Measurements from ENCODE around the gene ISL2. TPM values are rescaled to one million over a fixed set of nuclear protein-coding genes. Genes with fewer than 3 reads are reported as not detected.

Gene ISL2
- total RNA-seq, 2 donors from 2014 or later = 0.77 to 2.4 TPM

- intact Hi-C loops (cut with DNase I) = no loop called here
- no peak for TF ChIP-seq POLR2A (IDR thresholded peaks at IDR 0.05)
- no peak for TF ChIP-seq POLR2AphosphoS5 (IDR thresholded peaks at IDR 0.05)
- TF ChIP-seq, protein P1, sequence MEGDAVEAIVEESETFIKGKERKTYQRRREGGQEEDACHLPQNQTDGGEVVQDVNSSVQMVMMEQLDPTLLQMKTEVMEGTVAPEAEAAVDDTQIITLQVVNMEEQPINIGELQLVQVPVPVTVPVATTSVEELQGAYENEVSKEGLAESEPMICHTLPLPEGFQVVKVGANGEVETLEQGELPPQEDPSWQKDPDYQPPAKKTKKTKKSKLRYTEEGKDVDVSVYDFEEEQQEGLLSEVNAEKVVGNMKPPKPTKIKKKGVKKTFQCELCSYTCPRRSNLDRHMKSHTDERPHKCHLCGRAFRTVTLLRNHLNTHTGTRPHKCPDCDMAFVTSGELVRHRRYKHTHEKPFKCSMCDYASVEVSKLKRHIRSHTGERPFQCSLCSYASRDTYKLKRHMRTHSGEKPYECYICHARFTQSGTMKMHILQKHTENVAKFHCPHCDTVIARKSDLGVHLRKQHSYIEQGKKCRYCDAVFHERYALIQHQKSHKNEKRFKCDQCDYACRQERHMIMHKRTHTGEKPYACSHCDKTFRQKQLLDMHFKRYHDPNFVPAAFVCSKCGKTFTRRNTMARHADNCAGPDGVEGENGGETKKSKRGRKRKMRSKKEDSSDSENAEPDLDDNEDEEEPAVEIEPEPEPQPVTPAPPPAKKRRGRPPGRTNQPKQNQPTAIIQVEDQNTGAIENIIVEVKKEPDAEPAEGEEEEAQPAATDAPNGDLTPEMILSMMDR (IDR thresholded peaks at IDR 0.05) = no peak
- WGBS = 64% methylated on average over 10 of the region's 10 CpGs
- H3K27ac ChIP-seq = no peak overlapping the region
- no peaks in the 10 kb centered on the region for H3K27me3 ChIP-seq (replicated peaks; ENCODE audit: insufficient read depth)
- no peaks in the 10 kb centered on the region for H3K36me3 ChIP-seq
- H3K9me3 ChIP-seq = no peaks in the 10 kb centered on the region
- DNase-seq (ENCODE audit: low spot score) = no peak
- no peak overlapping the region for H3K4me3 ChIP-seq
- no peaks in the 10 kb centered on the region for H3K4me1 ChIP-seq (replicated peaks)
Observed at GRCh38 chr15:76321171-76321570, 15.4 kb upstream of the ISL2 start.

- no peaks in the 10 kb centered on the region for H3K36me3 ChIP-seq
- TF ChIP-seq POLR2A (IDR thresholded peaks at IDR 0.05) (no peak), POLR2AphosphoS5 (IDR thresholded peaks at IDR 0.05) (no peak)
- TF ChIP-seq, protein P1 (IDR thresholded peaks at IDR 0.05) = no peak
- no peak overlapping the region for H3K27ac ChIP-seq
- no peaks in the 10 kb centered on the region for H3K4me1 ChIP-seq (replicated peaks)
- intact Hi-C loops (cut with DNase I) = no loop called here
- no peak for DNase-seq (ENCODE audit: low spot score)
- WGBS = 71% methylated on average over 5 of the region's 5 CpGs
- H3K9me3 ChIP-seq = no peaks in the 10 kb centered on the region
- no peaks in the 10 kb centered on the region for H3K27me3 ChIP-seq (replicated peaks; ENCODE audit: insufficient read depth)
- H3K4me3 ChIP-seq = no peak overlapping the region
Observed at GRCh38 chr15:76321602-76322001, 15.0 kb upstream of the ISL2 start.

DNA sequence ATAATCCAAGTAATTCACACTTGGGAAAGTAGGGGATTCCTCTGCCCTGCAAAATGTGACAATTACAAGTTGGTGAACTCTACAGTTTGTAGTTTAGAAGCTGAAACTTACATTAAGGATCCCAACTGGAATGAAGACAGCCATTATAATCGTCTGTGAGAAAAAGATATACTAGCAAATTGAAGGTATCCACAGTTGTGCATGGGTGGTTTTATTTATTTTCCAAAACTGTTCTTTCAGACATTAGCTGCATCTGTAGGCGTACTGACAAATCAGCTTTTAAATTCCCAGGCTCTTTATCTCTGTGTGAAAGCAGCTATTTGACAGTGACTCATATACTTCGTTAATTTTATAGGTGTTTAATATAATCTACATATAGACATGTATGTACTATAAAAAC is 12.5 kb upstream of the ISL2 start:
- H3K36me3 ChIP-seq = no peaks in the 10 kb centered on the region
- no peak for TF ChIP-seq POLR2A (IDR thresholded peaks at IDR 0.05)
- TF ChIP-seq, protein P1 (IDR thresholded peaks at IDR 0.05) = no peak
- TF ChIP-seq POLR2AphosphoS5 (IDR thresholded peaks at IDR 0.05) = no peak
- intact Hi-C loops (cut with DNase I) = no loop called here
- DNase-seq (ENCODE audit: low spot score) = no peak
- WGBS = 41% methylated on average over 3 of the region's 3 CpGs
- no peaks in the 10 kb centered on the region for H3K4me1 ChIP-seq (replicated peaks)
- H3K27ac ChIP-seq = no peak overlapping the region
- no peaks in the 10 kb centered on the region for H3K9me3 ChIP-seq
- H3K27me3 ChIP-seq (replicated peaks; ENCODE audit: insufficient read depth) = no peaks in the 10 kb centered on the region
- no peak overlapping the region for H3K4me3 ChIP-seq

GRCh38 chr15:76325704-76326103 is 10.9 kb upstream of the ISL2 start:
- 70% methylated on average over 2 of the region's 2 CpGs for WGBS
- no peak for TF ChIP-seq POLR2A (IDR thresholded peaks at IDR 0.05)
- TF ChIP-seq, protein P1 (IDR thresholded peaks at IDR 0.05) = no peak
- no peak for TF ChIP-seq POLR2AphosphoS5 (IDR thresholded peaks at IDR 0.05)
- Histone ChIP-seq H3K4me1 (replicated peaks) (no peaks in the 10 kb centered on the region), H3K36me3 (no peaks in the 10 kb centered on the region), H3K4me3 (no peak overlapping the region), H3K27ac (no peak overlapping the region), H3K9me3 (no peaks in the 10 kb centered on the region), H3K27me3 (replicated peaks; ENCODE audit: insufficient read depth) (no peaks in the 10 kb centered on the region)
- no peak for DNase-seq (ENCODE audit: low spot score)
- intact Hi-C loops (cut with DNase I) = no loop called here

- Histone ChIP-seq H3K36me3 (no peaks in the 10 kb centered on the region), H3K4me1 (replicated peaks) (no peaks in the 10 kb centered on the region), H3K4me3 (no peak overlapping the region), H3K27me3 (replicated peaks; ENCODE audit: insufficient read depth) (no peaks in the 10 kb centered on the region), H3K9me3 (no peaks in the 10 kb centered on the region), H3K27ac (no peak overlapping the region)
- no peak for DNase-seq (ENCODE audit: low spot score)
- TF ChIP-seq, protein P1 (IDR thresholded peaks at IDR 0.05) = no peak
- no peak for TF ChIP-seq POLR2AphosphoS5 (IDR thresholded peaks at IDR 0.05)
- no peak for TF ChIP-seq POLR2A (IDR thresholded peaks at IDR 0.05)
- WGBS = 89% methylated on average over 8 of the region's 8 CpGs
- intact Hi-C loops (cut with DNase I) = no loop called here
Observed at GRCh38 chr15:76327191-76328105, 9.1 kb upstream of the ISL2 start.

Measured in prostate gland (tissue), 2 donors.